Neuronal stem cell (in vitro differentiated cells): Measurements from ENCODE around the gene OR1K1.
A peak's percentile ranks its signal among the peaks of the same experiment; 100 is the strongest.
"Not testable (repeated sequence)": the region's sequence is repeated elsewhere in the genome, so short reads cannot be mapped to it uniquely, and the experiment has no call there.

Experiments
- DNase-seq: peaks from one replicate; pipeline ENCODE4 v3.0.0-alpha.2; 2013; ENCODE audit warnings: low spot score
- H2AFZ ChIP-seq: one replicate; pipeline ENCODE4 v1.6.1; 2013; ENCODE audit warnings: mild to moderate bottlenecking, low read length, inconsistent platforms
- H2AK5ac ChIP-seq: 2 replicates; pipeline ENCODE4 v1.6.1; 2013; ENCODE audit warnings: low read depth, mild to moderate bottlenecking, inconsistent platforms, low read length, moderate library complexity, mixed read lengths
- H2BK120ac ChIP-seq: 2 replicates; pipeline ENCODE4 v1.6.1; 2013; ENCODE audit warnings: low read depth, mild to moderate bottlenecking, inconsistent platforms, low read length, moderate library complexity, mixed read lengths
- H2BK12ac ChIP-seq: one replicate; pipeline ENCODE4 v1.6.1; 2013; ENCODE audit warnings: low read length, inconsistent platforms
- H2BK15ac ChIP-seq: 2 replicates; pipeline ENCODE4 v1.6.1; 2013; ENCODE audit warnings: mild to moderate bottlenecking, low read length, inconsistent platforms, mixed read lengths
- H2BK5ac ChIP-seq: one replicate; pipeline ENCODE4 v1.6.1; 2013; ENCODE audit warnings: inconsistent platforms, mild to moderate bottlenecking, low read length, moderate library complexity
- H3K14ac ChIP-seq: one replicate; pipeline ENCODE4 v1.6.1; 2013; ENCODE audit warnings: low read length, inconsistent platforms
- H3K18ac ChIP-seq: 2 replicates; pipeline ENCODE4 v1.6.1; 2013; ENCODE audit warnings: low read length, inconsistent platforms
- H3K23ac ChIP-seq: 2 replicates; pipeline ENCODE4 v1.6.1; 2013; ENCODE audit warnings: low read depth, mild to moderate bottlenecking, mixed read lengths, low read length, inconsistent platforms; ENCODE audit not compliant: poor library complexity
- H3K27ac ChIP-seq: replicated peaks from 3 replicates; pipeline ENCODE4 v1.5.1; 2013; ENCODE audit warnings: low read length, inconsistent platforms
- H3K27me3 ChIP-seq, 3 experiments: 2 replicates each; pipeline ENCODE4 v1.6.1; 2013; ENCODE audit warnings: low read length in 3 of 3, mild to moderate bottlenecking in 2 of 3, inconsistent platforms in 1 of 3, low read depth in 1 of 3, mixed read lengths in 1 of 3, moderate library complexity in 1 of 3; ENCODE audit not compliant: control insufficient read depth in 3 of 3, insufficient read depth in 3 of 3
- H3K36me3 ChIP-seq, 2 donors: replicated peaks in 1 of 2; 2 replicates each; pipeline ENCODE4 v1.6.1; 2013; ENCODE audit warnings: low read length in 2 of 2; ENCODE audit not compliant: control insufficient read depth in 2 of 2, insufficient read depth in 2 of 2
- H3K4ac ChIP-seq: 2 replicates; pipeline ENCODE4 v1.6.1; 2013; ENCODE audit warnings: inconsistent platforms, mild to moderate bottlenecking, low read length, moderate library complexity
- H3K4me1 ChIP-seq, 2 donors: 1 replicate in 1 of 2; 2 replicates in 1 of 2; pipeline ENCODE4 v1.6.1; 2013; ENCODE audit warnings: low read length in 2 of 2, low read depth in 1 of 2; ENCODE audit not compliant: control insufficient read depth in 2 of 2, insufficient read depth in 1 of 2
- H3K4me2 ChIP-seq: one replicate; pipeline ENCODE4 v1.6.1; 2013; ENCODE audit warnings: mild to moderate bottlenecking, low read length, inconsistent platforms; ENCODE audit not compliant: insufficient read depth, poor library complexity, severe bottlenecking
- H3K4me3 ChIP-seq, 2 donors: 2 replicates each; pipeline ENCODE4 v1.5.1; 2013; ENCODE audit warnings: low read length in 2 of 2, mild to moderate bottlenecking in 2 of 2, inconsistent platforms in 1 of 2, moderate library complexity in 1 of 2
- H3K79me1 ChIP-seq: one replicate; pipeline ENCODE4 v1.6.1; 2013; ENCODE audit warnings: low read depth, mild to moderate bottlenecking, inconsistent platforms, low read length, moderate library complexity
- H3K9ac ChIP-seq: one replicate; pipeline ENCODE4 v1.6.1; 2013; ENCODE audit warnings: mild to moderate bottlenecking, low read depth, low read length, inconsistent platforms; ENCODE audit not compliant: poor library complexity
- H3K9me3 ChIP-seq, 2 donors: replicated peaks in 1 of 2; 2 replicates each; pipeline versions ENCODE3 to v1.6.1; 2013; ENCODE audit warnings: low read length in 2 of 2, mild to moderate bottlenecking in 2 of 2, inconsistent platforms in 1 of 2, low read depth in 1 of 2, mixed read lengths in 1 of 2, moderate library complexity in 1 of 2; ENCODE audit not compliant: control insufficient read depth in 2 of 2, insufficient read depth in 1 of 2
- H4K8ac ChIP-seq: one replicate; pipeline ENCODE4 v1.6.1; 2013; ENCODE audit warnings: low read depth, mild to moderate bottlenecking, inconsistent platforms, low read length, moderate library complexity
- H4K91ac ChIP-seq: one replicate; pipeline ENCODE4 v1.6.1; 2013; ENCODE audit warnings: low read length, low read depth, mild to moderate bottlenecking, inconsistent platforms; ENCODE audit not compliant: poor library complexity
- WGBS, 2 donors: extraction: QIAGEN DNeasy Blood & Tissue Kit; methylation state at CpG; one replicate each; pipeline ENCODE4 v1.1.7; 2013; ENCODE audit warnings: missing lambda C conversion rate in 2 of 2, mixed read lengths in 1 of 2; ENCODE audit not compliant: insufficient read length in 2 of 2, insufficient replicate concordance in 1 of 2; ENCODE audit errors: extremely low coverage in 2 of 2; 5-methylcytosine and 5-hydroxymethylcytosine counted together

Gene OR1K1

GRCh38 chr9:122835313-122835731 is 35.4 kb downstream of the OR1K1 start:
- H3K4me3 ChIP-seq = no peak overlapping the region
- H3K9ac ChIP-seq = no peak overlapping the region
- H3K27ac ChIP-seq = no peak overlapping the region
- no peak overlapping the region for H2BK12ac ChIP-seq
- no peak overlapping the region for H3K23ac ChIP-seq
- H2BK5ac ChIP-seq = no peak overlapping the region
- no peak overlapping the region for H2BK120ac ChIP-seq
- H3K4me1 ChIP-seq = peaks cover 0 to 1% of the 10 kb centered on the region in 2 donors
- H3K27me3 ChIP-seq = no peaks in the 10 kb centered on the region
- no peaks in the 10 kb centered on the region for H3K36me3 ChIP-seq
- H3K18ac ChIP-seq = no peak overlapping the region
- no peak overlapping the region for H3K14ac ChIP-seq
- no peak overlapping the region for H2BK15ac ChIP-seq
- no peak overlapping the region for H2AK5ac ChIP-seq
- no peak overlapping the region for H4K91ac ChIP-seq
- H3K9me3 ChIP-seq = peaks cover 0 to 2% of the 10 kb centered on the region in 2 donors
- H3K4me2 ChIP-seq = peak overlapping the region; percentile 15
- H3K79me1 ChIP-seq = no peaks in the 10 kb centered on the region
- no peak overlapping the region for H3K4ac ChIP-seq
- WGBS, 2 donors = no CpG with 5 or more reads among the region's 4 CpGs
- no peak for DNase-seq
- peak overlapping the region; percentile 71 for H2AFZ ChIP-seq
- no peak overlapping the region for H4K8ac ChIP-seq

DNA sequence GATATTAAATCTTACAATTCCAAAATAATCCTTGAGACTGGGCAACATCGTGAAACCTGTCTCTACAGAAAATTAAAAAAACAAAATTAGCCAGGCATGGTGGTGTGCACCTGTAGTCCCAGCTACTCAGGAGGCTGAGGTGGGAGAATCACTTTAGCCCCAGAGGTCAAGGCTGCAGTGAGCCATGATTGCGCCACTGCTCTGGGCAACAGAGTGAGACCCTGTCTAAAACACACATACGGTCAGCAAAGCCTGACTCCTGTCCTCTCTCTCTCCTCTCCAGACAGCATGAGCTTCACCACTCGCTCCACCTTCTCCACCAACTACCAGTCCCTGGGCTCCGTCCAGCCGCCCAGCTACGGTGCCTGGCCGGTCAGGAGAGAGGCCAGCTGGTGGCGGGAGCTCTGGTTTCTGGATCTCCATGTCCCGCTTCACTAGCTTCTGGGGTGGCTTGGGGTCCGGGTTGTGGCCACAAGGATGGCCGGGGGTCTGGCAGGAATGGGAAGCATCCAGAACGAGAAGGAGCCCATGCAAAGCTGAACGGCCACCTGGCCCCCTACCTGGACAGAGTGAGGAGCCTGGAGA is 37.4 kb downstream of the OR1K1 start:
- Histone ChIP-seq H2BK5ac (no peak overlapping the region), H2BK15ac (no peak overlapping the region), H3K14ac (no peak overlapping the region), H2BK120ac (no peak overlapping the region), H3K18ac (no peak overlapping the region), H3K79me1 (no peaks in the 10 kb centered on the region), H4K91ac (no peak overlapping the region), H3K23ac (no peak overlapping the region), H2AFZ (no peak overlapping the region), H3K4ac (no peak overlapping the region), H3K27me3 (no peaks in the 10 kb centered on the region), H3K9ac (no peak overlapping the region), H3K4me2 (no peak overlapping the region), H3K4me1 (peaks cover 0 to 1% of the 10 kb centered on the region in 2 donors), H4K8ac (no peak overlapping the region), H3K36me3 (no peaks in the 10 kb centered on the region), H3K9me3 (peaks cover 0 to 4% of the 10 kb centered on the region in 2 donors), H2AK5ac (peak overlapping the region; percentile 57), H2BK12ac (no peak overlapping the region), H3K4me3 (no peak overlapping the region), H3K27ac (no peak overlapping the region)
- DNase-seq = no peak
- no CpG with 5 or more reads among the region's 14 CpGs for WGBS, 2 donors

DNA sequence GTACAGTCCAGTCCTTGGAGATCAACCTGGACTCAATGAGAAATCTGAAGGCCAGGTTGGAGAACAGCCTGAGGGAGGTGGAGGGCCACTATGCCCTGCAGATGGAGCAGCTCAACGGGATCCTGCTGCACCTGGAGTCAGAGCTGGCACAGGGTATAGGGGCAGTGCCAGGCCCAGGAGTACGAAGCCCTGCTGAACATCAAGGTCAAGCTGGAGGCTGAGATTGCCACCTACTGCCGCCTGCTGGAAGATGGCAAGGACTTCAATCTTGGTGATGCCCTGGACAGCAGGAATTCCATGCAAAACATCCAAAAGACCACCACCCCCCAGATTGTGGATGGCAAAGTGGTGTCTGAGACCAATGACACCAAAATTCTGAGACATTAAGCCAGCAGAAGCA is 38.5 kb downstream of the OR1K1 start:
- H3K27me3 ChIP-seq, H2BK120ac ChIP-seq, H3K4me3 ChIP-seq, H2AK5ac ChIP-seq, H2AFZ ChIP-seq, H2BK5ac ChIP-seq, H3K14ac ChIP-seq, H3K4me1 ChIP-seq, H3K4ac ChIP-seq, H3K18ac ChIP-seq, H3K9ac ChIP-seq, H4K8ac ChIP-seq, H3K79me1 ChIP-seq, H3K9me3 ChIP-seq, H3K4me2 ChIP-seq, H3K23ac ChIP-seq, H2BK15ac ChIP-seq, H3K36me3 ChIP-seq, DNase-seq, H4K91ac ChIP-seq, H2BK12ac ChIP-seq, H3K27ac ChIP-seq: not testable (repeated sequence)
- no CpG with 5 or more reads among the region's 3 CpGs for WGBS, 2 donors

GRCh38 chr9:122841501-122841900 is 41.6 kb downstream of the OR1K1 start:
- H3K36me3 ChIP-seq = peaks cover 2 to 16% of the 10 kb centered on the region in 2 donors
- H2AK5ac ChIP-seq = no peak overlapping the region
- no peak overlapping the region for H3K4ac ChIP-seq
- no peak overlapping the region for H3K14ac ChIP-seq
- H2AFZ ChIP-seq = no peak overlapping the region
- H3K27ac ChIP-seq = no peak overlapping the region
- no peak overlapping the region for H2BK12ac ChIP-seq
- H4K91ac ChIP-seq = no peak overlapping the region
- no peaks in the 10 kb centered on the region for H3K27me3 ChIP-seq
- no CpG with 5 or more reads among the region's 4 CpGs for WGBS, 2 donors
- no peak overlapping the region for H2BK120ac ChIP-seq
- no peak overlapping the region for H2BK15ac ChIP-seq
- no peak overlapping the region for H3K9ac ChIP-seq
- H2BK5ac ChIP-seq = no peak overlapping the region
- no peak overlapping the region for H3K18ac ChIP-seq
- H3K4me3 ChIP-seq = no peak overlapping the region
- H3K9me3 ChIP-seq = peaks cover 0 to 4% of the 10 kb centered on the region in 2 donors
- H3K4me2 ChIP-seq = no peak overlapping the region
- H3K23ac ChIP-seq = no peak overlapping the region
- DNase-seq = no peak
- no peak overlapping the region for H4K8ac ChIP-seq
- no peaks in the 10 kb centered on the region for H3K4me1 ChIP-seq
- H3K79me1 ChIP-seq = no peaks in the 10 kb centered on the region
